IPS DF 19.7 (cell line): Measurements from ENCODE around the gene ABCC1.
"Not testable (repeated sequence)": the region's sequence is repeated elsewhere in the genome, so short reads cannot be mapped to it uniquely, and the experiment has no call there.

Experiments used
- DNase-seq: peaks from one replicate; pipeline ENCODE4 v3.0.0-alpha.2; 2013; ENCODE audit warnings: low read depth, low spot score

Gene ABCC1

DNA sequence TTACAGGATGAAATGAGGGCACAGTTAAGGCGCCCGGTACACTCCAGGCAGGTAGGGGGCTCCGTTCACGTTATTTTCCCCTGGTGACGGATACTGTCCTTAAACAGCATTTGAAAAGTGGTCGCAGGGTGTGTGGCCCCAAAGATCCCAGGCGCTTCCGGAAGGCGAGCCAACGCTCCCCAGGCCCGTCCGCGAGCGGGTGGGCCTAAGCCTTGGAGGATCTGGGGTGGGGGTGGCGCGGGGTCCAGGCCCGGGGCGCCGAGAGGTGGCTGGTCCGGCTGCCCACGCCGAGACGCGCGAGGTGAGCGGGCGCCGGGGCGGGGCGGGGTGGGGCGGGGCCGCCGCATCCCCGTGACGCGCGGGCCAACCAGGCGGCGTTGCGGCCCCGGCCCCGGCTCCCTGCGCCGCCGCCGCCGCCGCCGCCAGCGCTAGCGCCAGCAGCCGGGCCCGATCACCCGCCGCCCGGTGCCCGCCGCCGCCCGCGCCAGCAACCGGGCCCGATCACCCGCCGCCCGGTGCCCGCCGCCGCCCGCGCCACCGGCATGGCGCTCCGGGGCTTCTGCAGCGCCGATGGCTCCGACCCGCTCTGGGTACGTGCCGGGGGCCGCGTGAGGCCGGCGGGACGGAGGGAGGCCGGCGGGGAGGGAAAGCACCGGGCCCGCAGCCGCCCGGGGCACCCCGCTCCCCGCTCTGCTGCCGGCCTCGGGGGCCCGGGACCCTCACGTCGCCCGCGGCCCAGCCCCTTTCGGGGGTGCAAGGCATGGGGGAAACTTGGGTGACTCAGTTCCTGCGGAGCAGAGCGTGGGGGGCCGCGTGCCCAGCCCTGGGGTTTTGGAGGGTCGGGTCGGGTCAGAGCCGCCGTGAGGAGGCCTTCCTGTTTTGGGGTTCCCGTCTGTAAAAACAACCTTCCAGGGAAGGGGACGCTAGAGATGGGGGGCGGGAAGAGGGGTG, at the start of gene ABCC1:
Gene ABCC1 (plus strand): TSS at position 407 of the 951 bp plus-strand sequence. CDS start 136 bp downstream, at position 543.
- no peak for DNase-seq

DNA sequence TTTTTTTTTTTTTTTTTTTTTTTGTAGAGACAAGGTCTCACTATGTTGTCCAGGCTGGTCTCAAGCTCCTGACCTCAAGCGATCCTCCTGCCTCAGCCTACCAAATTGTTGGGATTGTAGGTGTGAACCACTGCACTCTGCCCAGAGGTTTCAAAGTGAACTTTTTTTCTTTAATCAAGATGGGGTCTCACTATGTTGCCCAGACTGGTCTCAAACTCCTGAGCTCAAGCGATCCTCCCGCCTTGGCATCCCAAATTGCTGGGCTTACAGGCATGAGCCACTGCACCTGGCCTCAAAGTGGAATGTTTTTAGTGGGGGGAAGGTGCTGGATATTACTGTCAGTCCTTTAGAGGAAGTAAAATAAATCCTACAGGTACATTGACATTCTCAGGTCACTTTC, 49.1 kb upstream of the ABCC1 start:
- DNase-seq, result no peak

DNA sequence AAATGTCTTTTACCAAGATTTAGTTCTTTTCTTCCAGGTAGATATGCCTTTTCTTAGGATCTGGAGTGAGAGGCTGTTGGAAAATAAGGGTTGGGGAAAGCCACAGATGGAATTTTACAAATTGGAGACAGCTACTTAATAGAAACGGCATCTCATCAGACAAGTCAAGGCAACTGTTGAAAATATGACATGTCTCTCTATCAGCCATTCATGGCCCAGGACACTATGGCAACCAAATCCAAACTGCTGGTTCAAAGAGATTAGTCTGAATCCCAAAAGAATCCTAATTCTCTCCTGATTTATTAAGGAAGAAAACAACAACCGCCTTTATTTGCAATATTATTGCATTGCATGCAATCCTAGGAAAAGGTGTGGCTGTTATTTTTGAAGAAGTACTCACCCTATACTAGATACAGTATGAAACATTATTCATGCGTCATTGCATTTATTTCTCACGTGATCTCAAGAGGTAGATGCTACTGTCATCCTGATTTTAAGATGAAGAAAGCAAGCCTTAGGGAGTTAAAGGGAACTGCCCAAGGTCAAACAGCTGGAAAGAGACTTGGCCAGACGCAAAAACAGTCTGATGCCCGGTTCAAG, 48.4 kb upstream of the ABCC1 start:
- DNase-seq, result no peak

DNA sequence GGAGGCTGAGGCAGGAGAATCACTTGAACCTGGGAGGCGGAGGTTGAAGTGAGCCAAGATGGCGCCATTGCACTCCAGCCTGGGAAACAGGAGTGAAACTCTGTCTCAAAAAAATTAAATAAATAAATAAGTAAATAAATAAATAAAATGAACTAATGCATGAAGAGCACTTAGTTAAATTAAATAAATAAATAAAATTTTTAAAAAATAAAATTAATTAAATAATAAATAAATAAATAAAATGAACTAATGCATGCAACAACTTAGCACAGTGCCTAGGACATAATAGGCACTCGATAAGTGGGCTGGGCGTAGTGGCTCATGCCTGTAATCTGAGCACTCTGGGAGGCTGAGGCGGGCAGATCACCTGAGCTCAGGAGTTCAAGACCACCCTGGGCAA, 45.5 kb upstream of the ABCC1 start:
- no peak for DNase-seq

DNA sequence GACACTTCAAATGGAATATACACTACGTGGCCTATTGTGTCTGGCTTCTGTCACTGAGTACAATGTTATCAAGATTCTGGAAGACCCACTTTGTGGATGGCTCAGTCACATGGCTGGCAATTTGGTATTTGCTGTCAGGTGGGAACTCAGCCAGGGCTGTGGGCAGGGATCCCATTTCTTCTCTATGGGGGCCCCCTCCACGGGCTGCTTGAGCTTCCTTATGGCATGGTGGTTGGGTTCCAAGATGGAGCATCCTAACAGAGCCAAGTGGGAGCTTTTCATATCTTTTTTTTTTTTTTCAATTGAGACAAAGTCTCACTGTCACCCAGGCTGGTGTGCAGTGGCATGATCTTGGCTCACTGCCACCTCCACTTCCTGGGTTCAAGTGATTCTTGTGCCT, 43.0 kb upstream of the ABCC1 start:
- DNase-seq, result no peak

DNA sequence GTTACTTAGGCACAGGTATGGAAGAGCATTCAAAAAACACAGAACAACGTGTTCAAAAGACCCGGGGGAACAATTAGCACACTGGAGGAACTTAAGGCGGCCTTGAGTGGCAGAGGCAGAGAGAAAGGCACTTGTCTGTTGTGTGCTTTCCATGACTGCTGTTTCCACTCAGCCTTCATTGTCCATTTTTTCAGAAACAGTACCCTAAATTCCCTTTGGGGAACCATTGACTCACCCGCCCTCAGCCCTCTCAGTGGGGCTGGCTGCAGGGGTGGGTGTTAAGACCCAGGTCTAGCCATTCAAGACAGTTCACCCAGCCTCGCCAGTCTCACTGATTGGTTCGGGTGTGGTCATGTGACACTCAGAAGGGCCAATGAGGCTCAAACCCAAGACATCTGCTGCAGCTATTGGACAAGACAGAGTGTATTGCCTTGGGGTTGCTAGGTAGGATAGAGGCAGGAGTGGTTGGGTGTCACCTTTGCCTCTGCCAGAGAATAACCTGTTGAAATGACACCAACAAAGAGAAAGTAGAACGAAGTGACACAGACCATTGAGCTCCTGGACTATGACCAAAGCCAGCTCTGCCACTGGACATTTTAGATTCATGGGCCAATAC, 41.4 kb upstream of the ABCC1 start:
- DNase-seq, result peak; percentile 96

DNA sequence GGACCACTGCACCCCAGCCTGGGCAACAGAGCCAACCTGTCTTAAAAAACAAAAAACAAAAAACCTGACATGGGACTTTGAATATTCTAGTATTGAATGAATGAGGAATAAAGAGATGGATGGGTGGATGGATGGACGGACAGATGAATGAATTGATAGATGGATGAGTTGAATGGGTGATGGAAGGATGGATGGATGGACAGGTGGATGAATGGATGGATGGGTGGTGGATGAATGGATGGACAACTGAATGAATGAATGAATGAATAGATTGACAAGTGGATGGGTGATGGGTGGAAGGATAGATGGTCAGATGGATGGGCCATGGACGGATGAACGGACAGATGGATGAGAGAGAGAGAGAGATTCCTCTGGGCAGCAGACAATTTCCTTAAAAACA, 38.2 kb upstream of the ABCC1 start:
- DNase-seq, result no peak

DNA sequence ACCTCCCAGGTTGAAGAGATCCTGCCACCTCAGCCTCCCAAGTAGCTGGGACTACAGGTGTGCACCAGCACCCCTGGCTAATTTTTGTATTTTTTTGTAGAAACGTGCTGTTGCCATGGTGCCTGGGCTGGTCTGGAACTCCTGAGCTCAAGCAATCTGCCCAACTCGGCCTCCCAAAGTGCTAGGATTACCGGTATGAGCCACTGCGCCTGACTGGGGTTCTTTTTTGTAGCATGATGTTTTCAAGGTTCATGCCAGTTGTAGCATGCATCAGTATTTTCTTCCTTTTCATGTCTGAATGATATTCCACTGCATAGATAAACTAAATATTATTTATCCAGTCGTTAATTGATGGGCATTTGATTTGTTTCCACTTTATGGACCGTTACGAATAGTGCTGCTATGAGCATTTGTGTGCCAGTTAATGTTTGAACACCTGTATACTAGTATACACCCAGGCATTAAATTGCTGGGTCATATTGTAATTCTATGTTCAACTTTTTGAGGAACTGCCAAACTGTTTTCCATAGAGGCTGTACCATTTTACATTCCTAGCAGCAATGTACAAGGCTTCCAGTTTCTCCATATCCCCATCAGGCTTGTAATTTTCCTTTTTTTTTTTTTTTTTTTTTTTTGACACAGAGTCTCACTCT, 36.2 kb upstream of the ABCC1 start:
- DNase-seq, result no peak

DNA sequence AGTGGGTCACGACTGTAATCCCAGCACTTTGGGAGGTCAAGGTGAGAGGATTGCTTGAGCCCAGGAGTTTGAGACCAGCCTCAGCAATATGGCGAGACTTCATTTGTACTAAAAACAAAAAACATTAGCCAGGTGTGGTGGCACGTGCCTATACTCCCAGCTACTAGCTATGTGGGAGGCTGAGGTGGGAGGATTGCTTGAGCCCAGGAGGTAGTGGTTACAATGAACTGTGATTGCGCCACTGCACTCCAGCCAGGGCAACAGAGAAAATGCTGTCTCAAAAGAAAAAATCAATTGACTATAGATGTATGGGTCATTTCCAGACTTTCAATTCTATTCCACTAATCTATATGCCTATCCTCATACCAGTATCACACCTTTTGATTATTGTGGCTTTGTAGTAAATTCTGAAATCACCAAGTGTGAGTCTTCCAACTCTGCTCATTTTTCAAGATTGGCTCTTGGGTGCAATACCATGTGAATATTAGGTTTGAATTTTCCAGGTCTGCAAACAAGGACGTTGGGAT, 33.8 kb upstream of the ABCC1 start:
- DNase-seq, result no peak

DNA sequence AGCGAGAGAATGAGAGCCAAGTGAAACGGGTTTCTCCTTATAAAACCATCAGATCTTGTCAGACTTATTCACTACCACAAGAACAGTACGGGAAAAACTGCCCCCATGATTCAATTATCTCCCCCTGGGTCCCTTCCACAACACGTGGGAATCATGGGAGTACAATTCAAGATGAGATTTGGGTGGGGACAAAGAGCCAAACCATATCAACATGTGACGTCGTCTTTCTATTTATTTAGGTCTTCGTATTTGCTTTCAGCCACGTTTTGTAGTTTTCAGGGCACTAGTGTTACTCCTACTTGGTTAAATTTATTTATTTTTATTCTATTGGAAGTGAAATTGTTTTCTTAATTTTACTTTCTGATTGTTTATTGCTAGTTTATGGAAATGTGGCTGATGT, 33.1 kb upstream of the ABCC1 start:
- no peak for DNase-seq

DNA sequence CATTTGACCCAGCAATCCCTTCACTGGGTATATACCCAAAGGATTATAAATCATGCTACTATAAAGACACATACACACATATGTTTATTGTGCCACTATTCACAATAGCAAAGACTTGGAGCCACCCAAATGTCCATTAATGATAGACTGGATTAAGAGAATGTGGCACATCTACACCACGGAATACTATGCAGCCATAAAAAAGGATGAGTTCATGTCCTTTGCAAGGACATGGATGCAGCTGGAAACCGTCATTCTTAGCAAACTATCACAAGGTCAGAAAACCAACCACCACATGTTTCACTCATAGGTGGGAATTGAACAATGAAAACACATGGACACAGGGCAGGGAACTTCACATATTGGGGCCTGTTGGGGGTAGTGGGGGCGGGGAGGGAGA, 31.1 kb upstream of the ABCC1 start:
- not testable (repeated sequence) for DNase-seq

DNA sequence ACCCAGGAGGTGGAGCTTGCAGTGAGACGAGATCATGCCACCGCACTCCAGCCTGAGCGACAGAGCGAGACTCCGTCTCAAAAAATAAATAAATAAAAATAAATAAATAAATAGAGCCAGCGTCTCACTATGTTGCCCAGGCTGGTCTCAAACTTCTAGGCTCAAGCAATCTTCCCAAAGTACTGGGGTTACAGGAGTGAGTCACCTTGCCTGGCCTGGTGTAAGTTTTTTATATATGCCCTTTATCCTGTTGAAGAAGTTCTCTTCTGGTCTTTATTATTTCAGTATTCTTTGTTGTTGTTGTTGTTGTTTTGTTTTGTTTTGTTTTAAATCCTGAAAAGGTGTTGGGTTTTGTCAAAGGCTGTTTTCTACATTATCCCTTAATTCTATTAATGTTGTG, 30.1 kb upstream of the ABCC1 start:
- no peak for DNase-seq

DNA sequence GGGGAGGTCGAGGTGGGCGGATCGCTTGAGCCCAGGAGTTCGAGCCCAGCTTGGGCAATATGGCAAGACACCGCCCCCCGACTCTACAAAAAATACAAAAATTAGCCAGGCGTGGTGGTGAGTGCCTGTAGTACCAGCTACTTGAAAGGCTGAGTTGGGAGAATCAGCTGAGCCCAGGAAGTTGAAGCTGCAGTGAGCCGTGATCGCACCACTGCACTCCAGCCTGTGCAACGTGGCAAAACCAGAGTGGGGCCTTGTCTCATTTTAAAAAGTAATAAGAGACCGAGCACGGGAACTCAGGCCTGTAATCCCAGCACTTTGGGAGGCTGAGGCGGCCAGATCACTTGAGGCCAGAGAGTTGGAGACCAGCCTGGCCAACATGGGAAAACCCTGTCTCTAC, 24.4 kb upstream of the ABCC1 start:
- no peak for DNase-seq

DNA sequence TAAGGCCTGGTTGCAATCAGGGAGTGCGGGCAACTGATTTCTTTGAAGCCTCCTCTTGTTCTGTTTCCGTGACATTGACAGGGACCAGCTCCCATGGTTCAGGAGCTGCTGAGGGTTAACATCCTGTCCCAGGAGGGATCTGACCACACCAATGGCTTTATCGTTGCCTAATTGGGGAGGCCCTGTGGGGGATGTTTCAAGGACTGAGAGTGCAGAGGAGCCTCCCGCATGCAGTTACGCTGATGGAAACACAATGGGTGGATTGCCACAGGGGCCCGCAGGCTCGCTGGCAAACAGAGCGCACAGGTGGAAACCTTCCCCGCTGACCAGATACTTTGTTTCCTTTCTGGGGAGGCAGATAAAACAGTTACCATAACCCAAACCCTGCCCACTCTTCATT, 23.8 kb upstream of the ABCC1 start:
- no peak for DNase-seq

DNA sequence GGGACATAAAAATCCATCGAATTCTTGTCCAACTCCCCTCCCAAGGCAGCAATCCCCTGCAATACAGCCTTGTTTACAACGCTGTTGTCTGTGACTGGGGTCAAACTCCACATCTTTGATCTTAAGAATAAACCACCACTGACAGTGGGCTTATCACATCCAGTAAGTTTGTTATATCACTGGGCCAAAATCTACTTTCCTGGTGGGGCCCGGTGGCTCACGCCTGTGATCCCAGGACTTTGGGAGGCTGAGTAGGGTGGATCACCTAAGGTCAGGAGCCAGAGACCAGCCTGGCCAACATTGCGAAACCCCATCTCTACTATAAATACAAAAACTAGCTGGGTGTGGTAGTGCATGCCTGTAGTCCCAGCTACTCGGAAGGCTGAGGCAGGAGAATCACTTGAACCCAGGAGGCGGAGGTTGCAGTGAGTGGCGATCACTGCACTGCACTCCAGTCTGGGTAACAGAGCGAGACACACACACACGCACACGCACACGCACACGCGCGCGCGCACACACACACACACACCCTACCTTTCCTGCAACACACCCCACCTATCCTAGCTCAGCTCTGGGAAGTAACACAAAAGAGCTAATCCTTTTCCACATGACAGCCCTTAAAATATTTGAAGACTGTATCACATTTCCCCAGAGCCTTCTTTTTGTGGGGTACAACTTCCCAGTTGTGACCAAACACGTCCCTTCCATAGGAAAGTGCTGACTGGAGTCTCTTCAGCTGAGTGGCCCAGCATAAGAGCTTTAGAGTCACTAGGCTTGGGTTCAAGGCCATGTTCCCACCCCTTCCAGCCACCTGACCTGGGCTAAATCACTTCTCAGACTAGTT, 20.9 kb upstream of the ABCC1 start:
- no peak for DNase-seq

DNA sequence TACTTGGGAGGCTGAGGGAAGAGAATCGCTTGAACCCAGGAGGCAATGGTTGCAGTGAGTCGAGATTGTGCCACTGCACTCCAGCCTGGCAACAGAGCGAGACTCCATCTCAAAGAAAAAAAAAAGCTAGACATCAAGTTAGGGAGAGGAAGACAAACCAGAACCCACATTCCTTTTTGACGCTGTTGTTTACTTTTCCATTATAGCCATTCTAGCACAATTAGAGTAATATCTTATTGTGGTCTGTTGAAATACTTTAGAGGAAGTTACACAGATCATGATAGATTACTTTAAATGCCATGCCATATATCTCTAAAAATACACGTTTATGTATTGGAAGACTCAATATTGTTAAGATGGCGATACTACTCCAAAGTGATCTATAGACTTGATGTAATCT, 16.5 kb upstream of the ABCC1 start:
- no peak for DNase-seq

DNA sequence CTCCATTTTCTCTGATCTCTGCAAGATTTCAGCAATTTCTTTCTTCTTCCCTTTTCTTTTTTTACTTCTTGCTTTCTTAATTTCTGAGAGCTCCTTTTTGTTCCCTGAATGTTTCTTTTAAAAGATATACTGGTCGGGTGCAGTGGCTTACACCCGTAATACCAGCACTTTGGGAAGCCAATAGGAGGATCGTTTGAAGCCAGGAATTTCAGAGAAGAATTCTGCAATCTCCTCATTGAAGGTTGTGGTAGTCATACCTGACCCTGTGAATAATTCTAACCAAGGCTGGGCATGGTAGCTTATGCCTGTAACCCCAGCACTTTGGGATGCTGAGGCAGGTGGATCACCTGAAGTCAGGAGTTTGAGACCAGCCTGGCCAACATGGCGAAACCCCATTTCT, 15.6 kb upstream of the ABCC1 start:
- no peak for DNase-seq

DNA sequence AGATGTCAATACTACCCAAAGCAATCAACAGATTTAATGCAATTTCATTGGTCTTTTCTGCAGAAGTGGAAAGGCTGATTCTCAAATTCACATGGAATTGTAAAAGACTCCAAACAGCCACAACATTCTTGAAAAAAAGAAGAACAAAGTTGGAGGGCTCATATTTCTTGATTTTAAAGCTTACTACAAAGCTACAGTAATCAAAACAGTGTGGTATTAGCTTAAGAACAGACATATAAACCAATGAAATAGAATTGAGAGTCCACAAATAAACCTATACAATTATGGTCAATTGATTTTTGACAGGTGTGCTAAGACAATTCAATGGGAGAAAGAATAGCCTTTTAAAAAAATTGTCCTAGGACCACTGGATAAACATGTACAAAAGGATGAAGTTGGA, 14.4 kb upstream of the ABCC1 start:
- no peak for DNase-seq

DNA sequence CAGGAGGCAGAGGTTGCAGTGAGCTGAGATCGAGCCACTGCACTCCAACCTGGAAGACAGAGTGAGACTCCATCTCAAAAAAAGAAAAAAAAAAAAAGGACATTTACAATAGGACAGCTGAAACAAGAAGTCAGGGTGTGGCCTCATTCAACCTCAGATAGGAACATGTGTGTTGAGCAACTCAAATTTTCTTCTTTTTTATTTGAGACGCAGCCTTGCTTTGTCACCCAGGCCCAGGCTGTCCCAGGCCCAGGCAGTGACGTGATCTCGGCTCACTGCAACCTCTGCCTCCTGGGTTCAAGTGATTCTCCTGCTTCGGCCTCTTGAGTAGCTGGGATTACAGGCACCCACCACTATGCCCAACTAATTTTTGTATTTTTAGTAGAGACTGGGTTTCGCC, 12.6 kb upstream of the ABCC1 start:
- not testable (repeated sequence) for DNase-seq

DNA sequence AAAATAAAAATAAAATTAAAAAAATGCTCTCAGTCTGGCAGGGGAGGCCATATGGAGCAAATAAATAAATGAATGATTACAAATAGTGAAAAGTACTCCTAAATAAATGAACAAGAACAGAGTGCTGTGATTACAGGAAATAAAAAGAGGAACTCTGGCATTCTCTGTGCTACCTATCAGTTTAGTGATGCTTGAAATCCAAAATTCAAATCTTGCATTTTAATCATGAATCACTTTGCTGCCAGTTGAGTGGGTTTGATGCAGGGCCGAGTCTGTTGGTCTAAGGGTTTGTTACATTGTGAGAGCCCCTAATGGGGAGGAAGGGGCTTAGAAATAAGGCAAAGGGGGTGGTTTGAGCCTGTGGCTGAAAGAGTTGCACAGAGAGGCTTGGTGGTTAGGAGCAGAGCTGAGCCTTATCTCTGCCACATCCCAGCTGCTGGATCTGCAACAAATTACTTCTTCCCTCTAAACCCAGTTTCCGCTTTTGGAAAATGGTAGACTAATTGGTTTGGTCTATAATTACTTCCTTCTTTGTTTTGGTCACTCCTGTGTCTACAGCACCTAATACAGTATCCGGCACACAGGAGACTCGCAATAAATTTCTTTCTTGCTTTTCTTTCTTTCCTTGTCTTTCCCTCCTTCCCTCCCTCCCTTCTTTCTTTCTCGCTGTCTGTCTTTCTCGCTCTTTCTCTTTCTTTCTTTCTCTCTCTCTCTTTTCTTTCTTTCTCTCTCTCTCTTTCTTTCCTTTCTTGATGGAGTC, 6.3 kb upstream of the ABCC1 start:
- no peak for DNase-seq
